ENCODE results near the gene KDM2A.

The KDM2A gene

DNA sequence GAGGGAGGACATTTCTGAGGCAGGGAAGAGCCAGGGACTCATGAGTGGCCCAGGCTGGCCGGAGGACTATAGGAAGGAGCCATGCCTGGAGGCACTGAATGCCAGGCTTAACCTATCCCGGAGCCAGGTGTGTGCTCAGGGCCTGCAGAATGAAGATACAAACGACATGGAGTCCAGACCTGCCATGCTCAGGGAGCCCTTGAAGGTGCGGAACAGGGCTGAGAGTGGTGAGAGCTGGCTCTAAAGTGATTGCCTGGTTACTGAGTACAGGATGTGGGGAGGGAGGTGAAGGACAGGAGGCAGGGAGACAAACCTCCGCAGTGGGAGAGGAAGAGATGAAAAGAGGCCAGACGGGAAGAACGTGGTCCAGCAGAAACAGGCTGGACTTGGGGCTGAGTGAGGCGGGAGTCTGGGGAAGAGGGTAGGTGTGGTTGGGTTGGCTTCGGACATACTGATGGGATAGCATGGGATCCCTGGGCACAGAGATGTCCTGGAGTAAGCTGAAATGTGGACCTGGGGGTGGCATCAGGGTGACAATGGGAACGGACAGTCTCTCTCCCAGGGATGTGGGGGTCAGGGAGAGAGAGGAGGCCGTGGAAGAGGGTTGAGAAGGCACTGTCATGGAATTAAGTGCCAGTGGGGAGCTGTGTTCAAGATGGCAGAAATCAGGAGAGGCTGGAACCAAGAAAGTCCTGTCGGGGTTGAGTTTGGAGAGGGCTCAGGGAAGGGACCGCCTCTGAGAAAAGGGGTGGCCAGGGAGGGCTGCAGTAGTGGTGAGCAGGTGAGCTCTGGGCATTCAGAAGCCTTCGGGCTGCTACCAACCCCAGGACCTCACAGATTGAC is 168.5 kb downstream of the KDM2A start:
- DNase-seq: no peak

DNA sequence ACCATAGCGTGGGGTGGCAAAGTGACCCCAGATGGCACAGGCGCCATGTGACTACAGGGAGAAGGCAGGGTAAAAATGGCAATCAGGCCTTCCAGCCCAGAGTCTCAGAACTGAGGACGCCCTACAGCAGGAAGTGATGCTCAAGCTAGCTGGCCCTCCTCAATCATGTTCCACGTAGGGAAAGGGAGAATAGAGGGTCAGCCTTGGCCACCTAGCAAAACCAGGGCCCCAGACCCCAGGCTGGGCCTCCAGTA is 169.1 kb downstream of the KDM2A start:
- DNase-seq: no peak

GRCh38 chr11:67288452-67289225 is 169.6 kb downstream of the KDM2A start:
- DNase-seq: peak; percentile 83 to 84

GRCh38 chr11:67289226-67289650 is 170.2 kb downstream of the KDM2A start, which contains the start of gene ANKRD13D:
Gene ANKRD13D, plus strand, starts transcription at chr11:67289303. Its CDS starts 158 bp downstream, at chr11:67289461.
- DNase-seq: no peak

DNA sequence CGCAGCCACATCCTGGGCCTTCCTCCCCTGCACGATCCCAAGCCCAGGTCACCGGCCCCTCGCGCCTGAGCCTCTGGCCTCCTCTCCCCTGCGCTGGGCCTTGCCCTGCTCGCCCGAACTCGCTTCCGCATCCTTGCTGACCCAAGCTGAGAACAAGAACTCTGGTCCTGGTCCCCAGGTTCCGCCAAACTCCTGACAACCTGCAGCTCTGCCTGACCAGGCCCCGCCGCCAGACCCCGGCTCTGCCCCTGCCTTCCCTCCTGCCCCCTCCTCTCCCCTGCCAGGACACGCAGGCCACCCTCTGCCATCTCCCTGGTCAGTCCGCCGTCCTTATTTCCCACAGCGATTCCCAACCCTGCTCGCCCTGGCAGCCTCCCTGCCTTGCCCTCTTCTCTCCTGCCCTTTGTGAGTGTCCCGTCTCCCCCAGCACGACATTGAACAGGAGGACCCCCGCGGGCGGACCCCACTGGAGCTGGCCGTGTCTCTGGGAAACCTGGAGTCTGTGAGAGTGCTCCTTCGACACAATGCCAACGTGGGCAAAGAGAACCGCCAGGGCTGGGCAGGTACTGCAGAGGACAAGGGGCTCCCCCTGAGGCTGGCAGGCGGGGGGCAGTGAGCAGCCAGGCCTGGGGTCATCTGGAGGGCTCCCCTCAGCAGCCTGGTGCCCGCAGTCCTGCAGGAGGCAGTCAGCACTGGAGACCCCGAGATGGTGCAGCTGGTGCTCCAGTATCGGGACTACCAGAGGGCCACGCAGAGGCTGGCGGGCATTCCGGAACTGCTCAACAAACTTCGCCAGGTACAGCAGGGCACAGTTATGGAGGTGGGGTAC is 170.8 kb downstream of the KDM2A start:
- DNase-seq: no peak

DNA sequence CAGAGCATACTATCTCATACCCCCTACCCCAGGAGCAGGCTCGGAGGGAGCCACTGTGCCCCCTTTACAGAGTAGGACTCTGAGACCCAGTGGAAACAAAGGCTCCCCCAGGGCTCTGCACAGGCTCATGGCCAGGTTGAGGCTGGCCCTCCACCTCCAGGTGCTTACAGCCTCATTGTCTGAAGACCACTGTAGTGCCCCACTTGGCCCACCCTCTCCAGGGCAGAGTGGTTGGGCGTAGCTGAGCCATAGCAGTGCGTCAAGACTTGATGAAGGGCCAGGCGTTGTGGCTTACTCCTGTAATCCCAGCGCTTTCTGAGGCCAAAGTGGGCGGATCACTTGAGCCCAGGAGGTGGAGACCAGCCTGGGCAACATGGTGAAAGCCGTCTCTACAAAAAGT is 171.7 kb downstream of the KDM2A start:
- no peak for DNase-seq

DNA sequence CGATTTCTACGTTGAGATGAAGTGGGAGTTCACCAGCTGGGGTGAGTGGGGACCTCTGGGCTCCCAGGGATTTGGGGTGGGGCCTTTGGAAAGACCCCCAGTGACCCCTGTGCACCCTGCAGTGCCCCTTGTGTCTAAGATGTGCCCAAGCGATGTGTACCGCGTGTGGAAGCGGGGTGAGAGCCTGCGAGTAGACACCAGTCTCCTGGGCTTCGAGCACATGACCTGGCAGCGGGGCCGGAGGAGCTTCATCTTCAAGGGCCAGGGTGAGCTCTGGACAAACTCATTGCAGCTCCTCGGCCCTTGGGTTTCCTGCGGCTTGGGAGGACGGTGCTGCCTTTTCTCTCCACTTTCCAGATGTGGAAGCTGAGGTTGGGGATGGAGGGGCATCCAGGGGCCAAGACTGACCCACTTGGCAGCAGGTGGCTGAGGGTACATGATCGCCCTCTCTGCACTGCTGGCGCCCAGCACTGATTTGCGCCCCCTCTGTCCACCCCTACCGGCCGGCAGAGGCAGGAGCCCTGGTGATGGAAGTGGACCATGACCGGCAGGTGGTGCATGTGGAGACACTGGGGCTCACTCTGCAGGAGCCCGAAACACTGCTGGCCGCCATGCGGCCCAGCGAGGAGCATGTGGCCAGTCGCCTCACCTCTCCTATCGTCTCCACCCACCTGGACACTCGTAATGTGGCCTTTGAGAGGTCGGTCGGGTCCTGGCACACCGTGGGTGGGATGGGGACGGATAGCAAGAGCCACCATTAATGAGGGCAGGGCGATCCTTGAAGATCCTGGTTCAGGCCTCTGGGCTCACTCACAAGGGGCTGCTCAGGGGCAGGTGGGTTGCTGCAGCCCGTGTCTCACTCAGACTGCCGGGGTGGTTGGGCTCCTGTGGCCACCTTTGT is 172.7 kb downstream of the KDM2A start:
- DNase-seq: no peak

DNA sequence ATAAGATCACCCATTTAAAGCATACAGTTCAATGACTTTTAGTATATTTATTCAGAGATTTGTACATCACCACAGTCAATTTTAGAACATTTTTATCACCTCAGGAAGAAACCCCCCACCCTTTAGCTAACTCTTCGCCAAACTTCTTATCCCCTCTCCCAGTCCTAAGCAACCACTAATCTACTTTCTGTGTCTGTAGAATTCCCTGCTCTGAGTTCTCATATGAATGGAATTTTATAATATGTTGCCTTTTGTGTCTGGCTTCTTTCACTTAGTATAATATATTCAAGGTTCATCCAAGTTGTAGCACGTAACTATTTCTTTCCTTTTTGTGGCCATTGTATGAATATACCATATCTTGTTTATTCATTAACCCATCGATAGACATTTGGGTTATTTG is 173.6 kb downstream of the KDM2A start:
- DNase-seq: no peak

DNA sequence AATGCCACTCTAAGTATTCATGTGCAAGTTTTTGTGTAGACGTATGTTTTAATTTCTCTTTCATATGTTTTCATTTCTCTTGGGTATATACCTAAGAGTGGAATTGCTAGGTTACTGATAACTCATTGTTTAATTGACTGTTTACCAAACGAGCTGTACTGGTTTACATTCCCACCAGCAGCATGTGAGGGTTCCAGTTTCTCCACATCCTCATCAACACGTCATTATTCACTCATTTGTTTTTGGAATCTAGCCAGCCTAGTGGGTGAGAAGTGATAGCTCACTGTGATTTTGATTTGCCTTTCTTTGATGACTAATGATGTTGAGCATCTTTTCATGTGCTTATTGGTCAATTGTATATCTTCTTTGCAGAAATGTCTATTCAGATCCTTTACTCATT is 174.0 kb downstream of the KDM2A start:
- no peak for DNase-seq

GRCh38 chr11:67295846-67296245 is 176.8 kb downstream of the KDM2A start:
- DNase-seq: no peak

DNA sequence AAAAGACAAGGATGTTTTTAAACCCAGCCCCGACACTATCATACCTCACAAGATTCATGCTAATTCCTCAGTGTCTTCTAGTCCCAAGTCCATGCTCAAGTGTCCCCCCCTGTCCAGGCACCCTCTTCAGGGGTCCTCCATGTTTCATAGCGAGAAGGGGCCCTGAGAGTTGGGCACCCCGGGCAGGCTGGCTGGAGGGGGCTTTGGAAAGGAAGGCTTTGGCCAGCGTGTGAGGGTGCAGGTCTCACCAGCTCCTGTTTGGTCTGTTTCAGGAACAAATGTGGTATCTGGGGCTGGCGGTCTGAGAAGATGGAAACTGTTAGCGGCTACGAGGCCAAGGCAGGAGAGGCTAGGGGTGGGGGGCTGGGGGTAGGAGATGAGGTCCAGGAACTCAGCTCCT is 179.7 kb downstream of the KDM2A start:
- no peak for DNase-seq

- DNase-seq: no peak
These were observed 180.6 kb downstream of the KDM2A start for GRCh38 chr11:67299471-67300191.

- no peak for DNase-seq
These were observed 181.2 kb downstream of the KDM2A start for GRCh38 chr11:67300256-67300755.

DNA sequence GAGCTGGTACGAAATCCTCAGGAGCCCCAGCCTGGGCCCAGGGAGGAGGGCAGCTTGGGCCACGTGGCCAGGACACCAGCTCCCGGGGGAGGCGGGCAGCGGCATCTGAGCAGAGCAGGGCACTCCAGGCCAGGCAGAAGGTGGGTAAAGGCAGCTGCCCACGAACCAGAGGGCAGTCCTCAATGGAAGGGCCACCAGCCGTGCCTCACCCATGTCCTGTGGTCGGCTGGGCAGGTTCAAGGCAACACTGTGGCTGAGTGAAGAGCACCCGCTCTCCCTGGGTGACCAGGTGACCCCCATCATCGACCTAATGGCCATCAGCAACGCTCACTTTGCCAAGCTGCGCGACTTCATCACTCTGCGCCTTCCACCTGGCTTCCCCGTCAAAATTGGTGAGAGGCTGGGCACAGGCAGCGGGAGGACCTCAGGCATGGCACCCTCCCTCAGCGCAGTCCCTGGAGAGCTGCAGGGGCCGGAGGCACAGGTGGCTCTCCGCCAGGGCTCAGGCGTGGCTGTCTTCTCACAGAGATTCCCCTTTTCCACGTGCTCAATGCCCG is 181.8 kb downstream of the KDM2A start:
- no peak for DNase-seq

DNA sequence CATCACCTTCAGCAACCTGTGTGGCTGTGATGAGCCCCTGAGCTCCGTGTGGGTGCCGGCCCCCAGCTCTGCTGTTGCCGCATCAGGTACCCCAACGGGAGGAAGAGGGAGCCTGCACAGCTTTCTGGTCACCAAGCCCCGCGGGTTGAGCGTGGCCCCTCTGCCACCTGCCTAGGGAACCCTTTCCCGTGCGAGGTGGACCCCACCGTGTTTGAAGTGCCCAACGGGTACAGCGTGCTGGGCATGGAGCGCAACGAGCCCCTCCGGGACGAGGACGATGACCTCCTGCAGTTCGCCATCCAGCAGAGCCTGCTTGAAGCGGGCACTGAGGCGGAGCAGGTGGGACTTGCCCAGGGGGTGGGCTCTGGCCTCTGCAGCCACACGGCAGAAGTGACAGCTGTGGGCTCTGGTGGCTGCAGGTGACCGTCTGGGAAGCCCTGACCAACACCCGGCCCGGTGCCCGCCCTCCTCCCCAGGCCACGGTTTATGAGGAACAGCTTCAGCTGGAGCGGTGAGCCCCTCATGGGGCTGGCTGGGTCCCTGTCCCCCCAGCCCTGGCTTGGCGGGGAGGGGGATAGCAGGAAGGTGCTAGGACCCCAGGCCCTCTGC is 182.4 kb downstream of the KDM2A start:
- no peak for DNase-seq

DNA sequence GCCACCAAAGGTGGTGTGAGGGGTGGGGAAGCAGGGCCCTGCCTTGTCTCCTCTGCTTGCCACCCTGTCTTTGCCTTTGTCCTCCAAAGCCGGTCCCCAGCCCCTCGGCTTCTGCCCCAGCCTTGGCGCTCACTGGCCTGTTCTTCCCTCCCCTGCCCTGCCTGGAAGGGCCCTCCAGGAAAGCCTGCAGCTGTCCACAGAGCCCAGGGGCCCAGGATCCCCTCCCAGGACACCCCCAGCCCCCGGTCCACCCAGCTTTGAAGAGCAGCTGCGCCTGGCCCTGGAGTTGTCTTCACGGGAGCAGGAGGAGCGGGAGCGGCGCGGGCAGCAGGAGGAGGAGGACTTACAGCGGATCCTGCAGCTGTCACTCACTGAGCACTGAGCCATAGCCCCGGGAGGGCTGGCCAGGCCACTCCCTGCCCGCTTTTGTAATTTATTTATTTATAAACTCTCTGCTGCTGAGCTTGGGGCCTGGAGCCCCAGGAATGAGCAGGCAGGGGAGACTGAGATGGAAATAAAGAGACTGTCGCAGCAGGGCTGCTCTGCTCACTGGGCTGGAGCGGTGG is 183.0 kb downstream of the KDM2A start:
- no peak for DNase-seq

GRCh38 chr11:67302571-67303131 is 183.6 kb downstream of the KDM2A start:
- no peak for DNase-seq

- DNase-seq: peak; percentile 26 to 65
These were observed 184.2 kb downstream of the KDM2A start, which contains the start of gene SSH3 for GRCh38 chr11:67303132-67303834. Gene SSH3, plus strand, starts transcription at chr11:67303530. Its CDS starts 96 bp downstream, at chr11:67303626.

- DNase-seq: no peak
These were observed 184.9 kb downstream of the KDM2A start for GRCh38 chr11:67303835-67304411.

Data from NCI-H1930 (cell line).